ENCODE measurements around the gene COL4A1.

Gene COL4A1

DNA sequence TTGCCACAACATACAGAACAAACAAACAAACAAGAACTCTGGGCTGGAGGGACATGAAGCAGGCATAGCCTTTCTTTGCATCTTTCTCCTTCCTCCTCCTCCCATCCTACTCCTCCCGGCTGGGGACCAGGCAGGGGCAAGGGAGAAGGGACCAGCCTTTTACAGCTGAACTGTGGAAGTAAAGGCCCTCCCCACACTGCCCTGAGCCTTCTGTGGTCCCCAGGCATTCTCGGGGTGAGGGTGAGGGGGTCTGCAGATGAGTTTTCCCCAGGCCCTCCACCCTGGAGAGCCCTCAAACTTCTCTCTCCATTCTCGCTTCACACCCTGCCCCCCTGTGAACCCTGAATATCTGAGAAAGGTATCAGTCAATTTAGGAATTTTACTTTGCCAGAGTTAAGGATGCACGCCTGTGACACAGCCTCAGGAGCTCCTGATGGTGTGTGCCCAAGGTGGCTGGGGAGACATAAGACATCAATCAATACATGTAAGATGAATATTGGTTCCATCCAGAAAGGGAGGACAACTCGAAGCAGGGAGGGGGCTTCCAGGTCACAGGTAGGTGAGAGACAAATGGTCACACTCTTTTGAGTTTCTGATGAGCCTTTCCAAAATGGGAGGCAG lies 170.9 kb downstream of the COL4A1 start:
- no peak for DNase-seq (ENCODE audit: low read depth, low spot score)

DNA sequence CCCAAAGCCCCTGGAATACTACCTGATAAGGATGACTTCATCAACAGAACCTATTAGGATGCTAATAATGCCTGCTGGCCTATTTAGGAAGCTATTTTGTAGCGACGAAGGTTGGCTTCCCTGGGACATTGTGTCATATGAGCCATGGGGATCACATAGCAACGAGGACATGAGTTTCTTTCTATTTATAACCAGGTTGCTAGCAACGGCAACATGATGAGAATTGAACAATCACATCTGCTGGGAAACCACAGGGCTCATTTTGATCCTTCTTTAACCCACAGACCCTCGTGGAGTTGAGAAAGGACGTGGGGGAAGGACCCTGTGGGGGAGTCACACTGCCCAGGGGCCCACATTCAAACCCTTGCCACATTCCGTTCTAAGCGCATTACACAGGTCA lies 172.2 kb downstream of the COL4A1 start:
- no peak for DNase-seq (ENCODE audit: low read depth, low spot score)

DNA sequence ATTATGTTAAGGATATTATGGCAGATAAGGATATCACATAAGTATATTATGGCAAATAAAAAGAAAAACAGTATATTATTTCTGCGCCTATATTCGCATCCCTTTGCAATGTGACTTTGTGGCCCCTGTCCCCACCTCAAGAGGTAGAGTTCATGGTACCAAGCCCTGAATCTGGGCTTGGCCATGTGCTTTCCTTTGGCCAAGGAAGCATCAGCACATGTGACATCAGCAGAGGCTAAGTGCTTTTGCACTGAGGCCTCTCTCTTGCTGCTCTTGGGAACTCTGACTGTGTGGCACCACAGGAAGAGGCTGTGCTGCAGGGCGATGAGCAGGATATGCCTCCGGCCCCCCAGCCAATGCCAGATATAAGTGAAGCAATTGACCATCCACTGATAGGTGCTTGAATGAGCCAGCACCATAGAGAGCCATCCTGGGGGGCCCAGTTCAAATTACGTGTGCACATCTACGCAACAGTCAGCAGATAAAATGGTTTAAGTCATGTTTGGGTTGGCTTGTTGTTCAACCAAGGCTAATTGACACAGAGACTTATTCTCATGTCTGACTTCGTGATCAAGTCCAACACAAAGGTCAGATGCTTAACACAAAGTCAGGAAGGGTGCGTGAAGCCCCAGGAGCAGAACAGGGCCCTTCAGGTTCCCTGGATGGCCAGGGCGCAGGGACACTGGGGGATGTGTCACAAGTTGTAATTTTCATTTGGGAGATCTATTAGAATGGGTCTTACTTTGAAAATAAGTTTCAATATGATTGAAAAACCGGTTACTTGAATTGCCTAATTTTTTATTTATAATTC lies 173.3 kb downstream of the COL4A1 start:
- DNase-seq (ENCODE audit: low read depth, low spot score) = no peak

DNA sequence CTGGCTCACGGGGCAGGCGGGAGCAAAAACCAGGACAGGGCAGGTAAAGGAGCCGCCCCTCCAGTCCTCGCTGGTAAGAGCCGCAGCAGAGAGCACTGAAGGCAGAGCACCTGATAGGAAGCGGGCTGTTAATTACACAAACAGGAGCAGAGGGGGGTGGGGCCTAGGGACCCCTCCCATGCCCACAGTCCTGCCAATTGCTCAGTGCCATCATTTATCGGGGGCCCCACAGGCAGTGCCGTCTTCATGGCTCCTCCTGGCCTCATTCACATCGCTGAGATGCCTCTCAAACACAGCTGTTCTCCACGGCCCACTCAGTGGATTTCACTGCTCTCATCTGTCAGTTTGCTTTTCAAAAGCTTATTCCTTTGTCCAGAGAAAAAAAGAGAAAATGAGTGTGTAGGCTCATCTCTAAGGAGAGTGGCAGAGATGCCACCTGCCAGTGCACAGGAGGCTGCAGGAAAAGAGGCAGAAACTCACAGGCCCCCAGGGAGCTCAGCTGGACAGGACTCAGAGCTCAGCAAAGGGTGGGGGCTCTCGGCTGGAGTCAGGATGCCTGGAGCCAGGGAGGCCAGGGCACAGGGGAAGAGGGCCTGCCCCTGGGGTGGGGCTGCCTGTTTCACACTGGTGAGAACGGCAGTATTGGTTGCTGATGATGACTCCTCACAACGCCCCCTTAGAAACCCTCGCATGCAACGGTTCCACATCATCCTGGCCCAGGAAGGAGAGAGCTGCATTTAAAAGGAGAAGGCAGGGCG lies 174.6 kb downstream of the COL4A1 start:
- no peak for DNase-seq (ENCODE audit: low read depth, low spot score)

DNA sequence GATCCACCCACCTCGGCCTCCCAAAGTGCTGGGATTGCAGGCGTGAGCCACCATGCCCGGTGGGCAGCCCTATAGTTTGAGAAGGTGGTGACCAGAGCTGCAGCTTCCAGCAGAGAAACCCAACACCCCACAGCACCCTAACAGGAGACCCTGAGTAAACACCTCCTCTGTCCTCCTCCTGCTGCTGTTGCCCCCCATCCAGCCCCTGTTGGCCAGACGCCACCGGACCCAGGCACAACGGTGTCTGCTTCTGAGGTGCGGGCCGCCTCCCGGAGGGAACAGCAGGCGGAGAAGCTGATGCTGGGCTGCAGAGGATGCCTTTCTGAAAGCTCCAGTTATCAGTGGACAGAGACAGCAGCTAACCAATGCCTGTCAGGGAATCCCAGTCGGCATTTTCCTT lies 175.5 kb downstream of the COL4A1 start:
- no peak for DNase-seq (ENCODE audit: low read depth, low spot score)

DNA sequence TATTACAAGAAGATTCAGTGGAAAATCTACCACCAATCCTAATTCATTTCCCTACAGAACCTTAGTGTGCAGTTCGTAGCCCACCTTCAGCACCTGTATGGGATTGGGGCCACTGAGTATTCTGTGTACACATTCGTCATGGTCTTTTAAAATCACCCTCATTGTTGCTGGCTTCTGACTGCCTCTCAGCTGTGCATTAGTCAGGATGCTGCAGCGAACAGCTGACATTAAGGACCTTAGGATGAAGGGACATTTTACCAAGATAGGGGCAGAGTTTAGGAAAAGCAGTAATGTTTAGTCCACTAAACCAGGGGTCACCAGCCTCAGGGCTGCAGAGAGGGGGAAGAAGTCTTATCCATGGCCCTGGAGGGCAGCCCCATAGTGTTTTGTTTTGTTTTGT lies 176.5 kb downstream of the COL4A1 start:
- no peak for DNase-seq (ENCODE audit: low read depth, low spot score)

DNA sequence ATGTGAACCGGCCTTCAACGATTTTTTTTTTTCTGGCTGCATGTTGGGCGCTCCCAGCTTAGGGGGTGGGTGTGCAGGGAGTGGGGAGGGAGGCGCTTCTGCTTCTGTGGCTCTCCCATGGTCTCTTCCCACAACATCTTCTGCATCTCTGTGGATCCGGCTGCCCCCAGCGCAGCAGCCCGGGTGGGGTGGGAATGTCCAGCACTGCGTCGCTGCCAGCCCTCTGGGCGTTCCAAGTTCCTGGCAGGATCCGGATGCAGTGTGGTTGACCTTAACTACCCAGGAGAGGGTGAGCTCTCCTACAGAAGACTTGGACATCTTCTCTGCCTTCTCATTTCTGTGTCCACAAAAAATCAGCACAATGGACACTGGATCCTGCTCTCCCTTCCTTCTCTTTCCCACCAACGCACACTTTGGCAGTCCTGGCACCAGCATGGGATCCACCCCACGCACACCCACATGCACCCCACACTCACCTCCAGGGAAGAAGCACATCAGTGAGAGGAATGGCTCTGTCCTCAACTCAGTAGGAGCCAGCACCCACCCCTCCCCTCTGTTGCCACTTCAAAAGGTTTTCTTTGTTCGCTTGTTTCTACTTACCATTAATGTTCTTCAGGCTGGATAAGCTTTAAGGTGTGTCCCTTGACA lies 177.3 kb downstream of the COL4A1 start:
- no peak for DNase-seq (ENCODE audit: low read depth, low spot score)

DNA sequence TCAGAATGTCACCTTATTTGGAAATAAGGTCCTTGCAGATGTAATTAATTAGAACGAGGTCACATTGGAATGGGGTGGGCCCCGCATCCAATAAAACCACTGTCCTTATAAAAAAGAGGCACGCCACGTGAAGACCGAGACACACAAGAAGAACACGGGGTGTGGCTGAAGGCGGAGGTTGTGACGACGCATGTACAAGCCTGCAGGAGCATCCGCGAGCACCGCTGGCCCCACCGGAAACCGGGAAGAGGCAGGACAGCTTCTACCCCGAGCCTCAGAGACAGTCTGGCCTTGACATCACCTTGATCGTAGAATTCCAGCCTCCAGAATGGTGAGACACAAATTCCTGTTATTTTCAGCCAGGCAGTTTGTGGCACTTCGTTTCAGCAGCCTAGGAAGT lies 177.9 kb downstream of the COL4A1 start:
- DNase-seq (ENCODE audit: low read depth, low spot score) = no peak

DNA sequence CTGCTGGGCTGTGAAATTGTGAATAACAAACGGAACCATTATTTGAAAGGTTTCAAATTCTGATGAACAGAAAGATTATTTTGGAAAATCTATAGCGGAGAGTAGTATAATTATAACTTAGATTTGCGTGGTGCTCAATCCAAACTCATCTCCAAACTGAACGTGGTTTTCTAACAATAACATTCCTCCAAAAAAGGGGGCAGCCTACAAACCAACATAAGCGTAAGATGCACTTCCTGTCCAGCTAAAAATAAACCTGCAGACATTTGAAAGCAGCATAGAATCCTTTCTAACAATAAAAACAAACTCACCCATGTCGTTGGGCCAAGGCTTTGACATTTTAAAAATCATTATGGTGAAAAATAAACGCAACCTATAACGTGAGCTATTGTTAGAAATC lies 178.4 kb downstream of the COL4A1 start:
- DNase-seq (ENCODE audit: low read depth, low spot score) = no peak

DNA sequence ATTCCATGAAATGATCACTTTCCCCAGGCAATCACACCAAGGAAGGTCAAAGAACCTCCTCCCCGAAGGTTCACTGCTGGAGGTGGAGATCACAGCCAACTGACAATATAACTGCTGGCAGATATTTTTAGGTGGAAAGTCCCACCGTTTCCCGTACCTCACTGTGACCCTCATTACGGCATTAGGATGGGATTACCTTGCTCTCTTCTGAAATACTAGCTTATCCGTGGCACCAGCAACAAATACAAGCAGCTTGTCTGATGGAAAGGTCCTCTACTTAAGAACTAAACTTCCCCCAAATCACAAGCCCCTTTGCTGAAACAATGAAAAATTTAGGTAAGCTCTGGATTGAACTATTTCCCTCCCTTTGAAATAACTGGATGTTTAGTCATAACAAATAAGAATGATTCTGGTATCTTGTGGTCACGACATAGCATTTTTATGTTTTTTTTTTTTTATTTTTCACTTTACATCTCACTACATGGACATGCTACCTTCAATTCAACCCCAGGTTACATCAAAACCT lies 178.9 kb downstream of the COL4A1 start:
- no peak for DNase-seq (ENCODE audit: low read depth, low spot score)

DNA sequence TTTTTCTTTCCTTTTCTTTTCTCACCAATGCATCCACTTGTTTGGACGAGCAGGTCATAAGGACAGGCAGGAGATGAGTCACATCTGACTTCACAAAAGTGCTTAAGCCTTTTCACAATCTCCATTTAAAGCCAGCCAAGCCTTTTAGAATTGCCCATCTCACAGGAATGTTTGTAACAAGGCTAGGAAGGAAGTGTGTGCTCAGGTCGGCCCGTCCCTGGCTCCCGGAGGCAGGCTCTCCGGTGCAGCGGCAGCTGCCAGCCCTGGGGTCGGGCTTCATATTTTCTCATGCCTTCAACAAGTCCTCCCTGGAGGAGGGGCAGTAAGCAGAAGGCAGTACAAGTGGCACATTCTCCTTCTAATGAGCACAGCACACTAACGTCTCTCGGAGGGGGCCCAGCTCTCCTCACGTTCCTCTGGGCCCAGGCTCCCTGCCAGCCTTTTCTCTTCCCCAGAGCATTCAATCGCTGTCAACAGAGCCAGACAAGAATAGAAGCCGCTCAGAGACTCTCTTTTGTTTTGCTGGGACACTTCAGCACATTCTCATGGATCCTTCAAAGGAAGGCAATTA lies 180.5 kb downstream of the COL4A1 start:
- DNase-seq (ENCODE audit: low read depth, low spot score) = no peak

DNA sequence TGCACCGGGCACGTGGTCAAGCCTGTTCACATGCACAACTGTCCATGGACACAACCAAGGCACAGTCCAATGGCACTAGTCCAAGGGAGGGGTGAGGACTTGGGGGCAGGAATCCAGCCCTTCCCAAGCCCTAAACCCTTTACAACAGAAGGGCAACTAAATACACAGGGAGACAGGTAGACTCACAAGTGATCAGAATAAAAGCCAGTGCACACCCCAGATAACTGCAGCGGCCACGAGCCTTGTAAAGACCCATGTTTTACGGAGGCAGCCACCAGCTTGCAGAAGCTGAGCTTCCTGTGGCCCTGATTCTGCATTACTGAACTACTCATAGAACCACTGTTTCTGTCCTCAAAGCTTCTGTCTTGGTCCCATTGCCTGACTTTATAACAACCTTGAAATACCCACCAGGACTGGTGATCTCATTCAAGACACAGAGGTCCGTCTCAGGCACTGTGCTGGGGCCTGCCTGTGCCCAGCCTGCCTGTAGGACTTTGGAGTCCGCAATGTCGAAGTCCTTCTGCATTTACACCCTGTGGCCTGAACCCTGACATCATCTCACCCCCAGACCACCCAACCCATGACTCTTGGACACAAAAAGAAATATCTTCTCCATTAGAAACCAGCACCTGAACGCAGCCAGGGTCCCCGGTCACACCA lies 181.2 kb downstream of the COL4A1 start:
- DNase-seq (ENCODE audit: low read depth, low spot score) = no peak

DNA sequence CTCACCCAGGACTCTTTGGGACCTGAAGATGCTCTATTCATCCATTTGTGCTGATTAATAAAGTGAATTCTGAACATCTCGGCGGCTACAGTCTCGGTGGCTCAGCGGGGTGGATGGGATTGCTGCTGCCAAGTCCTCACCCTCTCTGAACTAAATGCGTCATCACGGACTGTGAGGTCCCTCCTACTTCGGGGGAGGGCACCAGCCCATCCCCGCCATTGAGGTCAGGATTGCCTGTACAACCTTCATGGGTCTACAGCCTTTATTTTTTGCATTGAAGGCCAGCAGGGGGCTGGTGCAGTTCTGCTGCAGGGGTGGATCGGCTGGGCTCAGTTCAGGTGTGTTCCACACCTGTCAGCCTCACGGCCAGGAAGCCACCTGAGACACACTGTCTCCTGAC lies 181.8 kb downstream of the COL4A1 start:
- DNase-seq (ENCODE audit: low read depth, low spot score) = no peak

DNA sequence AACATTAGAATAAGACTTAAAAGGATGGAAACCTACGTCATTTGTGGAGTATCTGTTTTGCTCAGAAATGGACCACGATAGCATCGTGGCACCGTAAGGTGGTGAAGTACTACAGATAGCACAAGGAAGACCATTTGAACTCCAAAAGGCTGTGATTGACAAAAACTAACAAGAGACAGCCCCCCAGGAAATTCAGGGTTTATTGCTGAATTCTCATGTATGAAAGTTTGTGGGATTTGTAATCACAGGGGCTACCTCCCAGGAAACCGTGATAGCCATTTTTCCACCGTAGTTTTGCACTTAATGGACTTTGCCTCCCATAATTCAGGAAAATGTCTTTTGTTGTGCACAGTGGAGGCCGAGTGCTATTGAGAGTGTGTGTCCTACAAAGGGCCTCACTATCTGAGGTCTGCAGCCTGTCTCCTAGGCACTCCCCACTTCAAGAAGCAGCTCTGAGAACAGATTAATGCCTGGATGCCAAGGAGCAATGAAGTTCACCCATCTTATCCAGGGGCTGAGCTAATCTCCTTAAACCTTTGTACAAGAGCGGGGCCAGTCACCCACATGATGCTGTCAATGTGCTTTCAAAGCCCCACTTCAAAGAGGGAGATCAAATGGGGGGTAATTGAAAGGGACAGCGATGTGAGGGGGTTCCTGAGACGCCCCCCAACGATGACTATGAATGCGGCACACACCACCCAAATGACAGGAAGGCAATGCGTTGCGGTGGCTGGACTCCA lies 182.6 kb downstream of the COL4A1 start:
- DNase-seq (ENCODE audit: low read depth, low spot score) = no peak

DNA sequence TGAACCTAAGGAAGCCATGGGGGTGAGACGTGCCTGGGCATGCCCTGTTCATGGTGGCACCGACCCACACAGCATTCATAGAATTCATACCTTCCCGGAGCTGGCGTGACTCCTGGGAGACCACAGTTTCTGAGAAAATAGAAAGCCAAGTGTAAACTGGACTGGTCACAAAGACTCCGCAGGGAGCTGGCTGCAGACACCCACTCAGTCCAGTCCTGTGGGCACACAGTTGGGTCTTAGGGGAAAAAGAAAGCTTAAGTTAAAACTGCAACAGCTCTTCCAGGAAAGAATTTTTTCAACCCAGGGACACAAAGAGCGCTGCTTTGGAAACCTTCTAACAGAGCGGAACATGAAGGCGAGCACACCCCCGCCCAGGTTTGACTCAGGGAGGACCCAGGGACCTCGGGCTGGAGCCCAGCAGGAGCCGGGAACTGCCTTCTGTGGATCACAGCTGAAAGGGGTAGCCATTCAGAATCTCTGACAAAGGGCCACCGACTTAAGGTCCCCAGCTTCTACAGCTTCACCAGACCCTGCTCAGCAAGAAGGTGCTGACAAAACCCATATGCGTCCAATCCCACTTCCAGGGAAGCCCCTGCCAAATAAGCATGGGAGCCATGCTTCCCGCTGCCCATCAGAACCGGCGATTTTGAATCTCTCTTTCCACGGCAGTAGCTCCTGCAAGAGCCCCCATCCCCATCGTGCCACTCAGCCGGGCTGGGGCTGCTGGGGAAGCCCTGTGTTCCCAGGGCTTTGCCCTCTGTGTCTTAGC lies 183.7 kb downstream of the COL4A1 start:
- DNase-seq (ENCODE audit: low read depth, low spot score) = no peak

DNA sequence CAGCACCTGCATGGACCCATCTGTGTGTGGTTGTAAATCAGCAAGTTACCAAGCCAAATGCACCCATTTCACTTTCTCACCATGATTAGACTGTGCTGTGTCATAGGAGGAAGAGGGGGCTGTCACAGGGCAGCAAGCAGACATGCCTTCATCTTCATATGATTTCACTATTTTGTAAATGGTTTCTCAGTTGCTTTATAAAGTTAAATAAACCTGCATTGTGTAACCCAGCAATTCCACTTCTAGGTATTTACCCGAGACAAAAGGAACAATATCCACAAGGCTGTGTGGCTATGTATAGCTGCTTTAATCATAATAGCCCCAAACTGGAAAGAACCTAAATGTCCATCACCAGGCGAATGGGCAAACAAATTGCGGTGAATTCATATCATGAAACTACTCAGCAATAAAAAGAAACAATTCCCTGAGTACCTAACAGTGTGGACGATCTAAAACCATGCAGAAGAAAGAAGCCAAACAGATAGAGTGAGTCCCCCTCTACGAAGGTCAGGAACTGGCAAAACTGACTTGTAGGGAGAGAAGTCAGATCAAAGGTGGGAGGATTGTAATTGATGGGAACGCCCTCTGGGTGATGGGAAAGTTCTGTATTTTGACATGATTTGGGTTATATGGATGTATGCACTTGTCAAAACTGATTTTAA lies 185.4 kb downstream of the COL4A1 start:
- DNase-seq (ENCODE audit: low read depth, low spot score) = no peak

DNA sequence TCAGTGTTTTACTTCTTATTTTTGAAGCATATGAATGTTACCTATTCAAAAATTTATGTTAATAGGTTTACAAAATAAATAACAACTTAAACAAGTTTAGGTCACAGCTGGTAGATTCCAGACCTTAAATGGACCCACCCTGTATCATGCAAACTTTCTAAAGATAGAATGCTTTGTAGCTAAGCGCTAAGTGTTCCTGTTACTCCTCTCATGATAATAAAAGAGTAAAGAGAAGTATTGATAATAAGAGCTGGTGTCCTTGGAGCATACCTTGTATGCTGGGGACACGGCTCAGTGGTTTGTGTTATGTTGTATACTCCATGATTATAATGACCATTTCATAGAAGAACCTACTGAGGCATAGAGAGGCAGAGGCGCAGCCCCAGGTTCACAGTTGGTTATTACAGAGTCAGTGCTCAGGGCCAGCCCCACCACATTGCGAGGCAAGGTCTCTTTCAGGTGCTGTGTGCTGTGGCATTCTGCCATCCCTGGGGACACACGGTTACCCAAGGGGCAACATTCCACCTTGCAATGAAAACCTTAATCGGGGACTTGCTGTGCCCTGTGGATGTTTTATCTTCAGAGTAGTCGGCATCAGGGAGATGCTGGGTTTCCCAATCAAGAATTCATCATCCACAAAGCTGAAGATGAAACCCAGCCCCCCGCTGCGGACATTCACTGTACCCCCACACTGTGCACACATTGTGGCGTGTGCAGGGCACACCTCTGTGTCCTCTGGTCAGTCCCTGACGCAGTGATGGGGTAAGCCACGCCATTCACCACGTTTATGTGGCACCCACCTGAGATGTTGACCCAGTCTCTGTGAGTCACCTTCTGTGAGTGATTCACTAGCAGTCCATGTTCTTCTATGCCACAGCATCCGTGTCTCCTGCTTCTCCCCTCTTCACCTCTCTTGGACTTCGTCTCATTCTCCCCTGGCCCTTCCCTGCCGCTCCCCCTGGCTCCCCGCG lies 186.7 kb downstream of the COL4A1 start:
- DNase-seq (ENCODE audit: low read depth, low spot score) = no peak

DNA sequence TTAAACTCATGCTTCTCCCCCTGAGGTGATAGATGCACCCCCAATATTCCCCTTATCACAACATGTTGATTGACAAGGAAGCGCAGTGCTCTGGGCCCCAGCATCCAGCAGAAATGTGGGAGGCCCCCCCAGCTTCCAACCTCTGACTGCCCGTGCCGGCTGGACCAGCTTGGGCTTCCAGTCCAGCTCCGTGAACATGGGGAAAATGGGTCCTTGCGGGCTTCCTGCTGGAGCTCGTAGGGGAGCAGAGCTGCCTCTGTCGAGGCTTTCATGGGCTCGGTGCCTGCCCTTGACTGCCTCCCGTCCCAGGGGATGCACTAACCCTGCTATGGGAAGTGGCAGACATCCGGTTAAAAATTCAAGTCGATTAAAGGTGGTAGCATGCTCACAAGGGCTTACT lies 188.9 kb downstream of the COL4A1 start:
- no peak for DNase-seq (ENCODE audit: low read depth, low spot score)

All from brain pericyte (primary cell).